ENCODE data around the gene LHX3. TPM values are rescaled to one million over a fixed set of nuclear protein-coding genes. Genes with fewer than 3 reads are reported as not detected.

The LHX3 gene
- total and polyA plus RNA-seq, 4 donors: not detected

DNA sequence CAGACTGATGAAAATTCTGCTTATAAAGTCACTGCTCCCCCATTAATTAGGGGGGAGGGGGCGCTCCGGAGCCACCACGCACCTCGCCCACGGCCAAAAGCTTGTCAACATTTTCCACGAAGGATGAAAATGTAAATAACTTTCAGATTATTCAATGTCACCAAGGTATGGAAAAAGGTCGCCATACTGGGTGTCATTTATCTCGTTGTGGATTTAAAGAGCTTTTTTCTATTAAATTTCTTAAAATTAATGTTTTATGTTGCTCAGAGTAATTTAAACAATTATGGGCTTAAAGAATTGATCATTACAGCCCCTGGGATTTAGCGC is 13.0 kb downstream of the LHX3 start:
- Histone ChIP-seq H3K4me3 (no peak overlapping the region), H3K9ac (ENCODE audit: insufficient read depth in 1 of 2, low read length in 2 of 2) (no peak overlapping the region), H3K36me3 (ENCODE audit: control insufficient read depth in 4 of 4, insufficient read depth in 4 of 4, low read length in 4 of 4) (no peaks in the 10 kb centered on the region), H3K27ac (ENCODE audit: low read depth in 1 of 2, low read length in 1 of 2) (no peak overlapping the region), H3K9me3 (ENCODE audit: control insufficient read depth in 4 of 4, insufficient read depth in 3 of 4, low read length in 3 of 4) (peaks cover 0 to 8% (median 0%) of the 10 kb centered on the region in 4 donors), H3K4me1 (ENCODE audit: control insufficient read depth in 5 of 5, insufficient read depth in 5 of 5, low read length in 5 of 5) (peaks cover 0 to 8% (median 0%) of the 10 kb centered on the region in 5 donors), H3K27me3 (ENCODE audit: control insufficient read depth in 3 of 3, insufficient read depth in 3 of 3, low read length in 2 of 3) (peaks cover 35 to 70% (median 47%) of the 10 kb centered on the region in 3 donors)
- 12 to 20% methylated on average over 9 of the region's 9 CpGs for WGBS, 2 donors
- no peak for DNase-seq
- TF ChIP-seq, protein P1, sequence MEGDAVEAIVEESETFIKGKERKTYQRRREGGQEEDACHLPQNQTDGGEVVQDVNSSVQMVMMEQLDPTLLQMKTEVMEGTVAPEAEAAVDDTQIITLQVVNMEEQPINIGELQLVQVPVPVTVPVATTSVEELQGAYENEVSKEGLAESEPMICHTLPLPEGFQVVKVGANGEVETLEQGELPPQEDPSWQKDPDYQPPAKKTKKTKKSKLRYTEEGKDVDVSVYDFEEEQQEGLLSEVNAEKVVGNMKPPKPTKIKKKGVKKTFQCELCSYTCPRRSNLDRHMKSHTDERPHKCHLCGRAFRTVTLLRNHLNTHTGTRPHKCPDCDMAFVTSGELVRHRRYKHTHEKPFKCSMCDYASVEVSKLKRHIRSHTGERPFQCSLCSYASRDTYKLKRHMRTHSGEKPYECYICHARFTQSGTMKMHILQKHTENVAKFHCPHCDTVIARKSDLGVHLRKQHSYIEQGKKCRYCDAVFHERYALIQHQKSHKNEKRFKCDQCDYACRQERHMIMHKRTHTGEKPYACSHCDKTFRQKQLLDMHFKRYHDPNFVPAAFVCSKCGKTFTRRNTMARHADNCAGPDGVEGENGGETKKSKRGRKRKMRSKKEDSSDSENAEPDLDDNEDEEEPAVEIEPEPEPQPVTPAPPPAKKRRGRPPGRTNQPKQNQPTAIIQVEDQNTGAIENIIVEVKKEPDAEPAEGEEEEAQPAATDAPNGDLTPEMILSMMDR (IDR thresholded peaks at IDR 0.05; ENCODE audit: control extremely low read depth, extremely low read depth): no peak
- no peak for ATAC-seq (ENCODE audit: insufficient read depth, low FRiP score)

DNA sequence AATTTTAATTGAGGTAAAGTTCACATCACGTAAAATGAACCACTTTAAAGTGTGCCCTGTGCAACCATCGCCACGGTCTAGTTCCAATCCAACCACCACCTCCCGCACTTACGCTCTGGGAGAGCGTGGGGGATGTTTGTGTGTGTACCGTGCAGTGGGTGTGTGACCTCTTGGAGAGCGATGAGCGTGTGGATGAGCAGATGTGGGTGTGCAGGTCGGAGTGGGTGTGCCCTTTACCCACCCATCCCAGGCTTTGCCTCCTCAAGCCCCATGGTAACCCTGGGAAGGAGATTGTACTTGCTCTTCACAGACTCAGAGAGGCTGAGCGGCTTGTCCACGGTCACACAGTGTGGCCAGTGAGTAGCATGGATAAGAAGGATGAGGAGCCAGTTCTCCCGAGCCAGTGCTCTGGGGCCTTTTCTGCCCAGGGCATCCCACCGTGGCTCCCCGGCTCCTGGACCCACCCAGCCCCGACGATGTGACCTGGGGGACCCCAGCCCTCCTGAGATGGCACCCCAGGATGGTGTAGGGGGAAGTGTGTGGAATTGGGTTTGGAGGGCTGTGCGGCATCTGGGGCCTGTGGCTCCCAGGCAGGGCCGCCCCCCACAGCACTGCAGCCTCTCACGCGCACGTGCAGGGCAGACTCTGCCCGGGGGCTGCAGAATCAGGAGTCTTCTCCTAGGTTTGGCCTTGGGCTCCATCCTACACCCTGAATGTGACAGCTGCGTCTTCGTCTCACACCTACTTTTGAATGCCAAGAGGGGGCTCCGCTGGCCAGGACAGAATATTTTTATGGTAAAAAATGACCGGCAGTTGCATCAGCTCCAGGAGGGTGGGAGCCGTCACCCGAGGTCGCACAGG is 13.6 kb downstream of the LHX3 start:
- Histone ChIP-seq H3K4me3 (no peak overlapping the region), H3K36me3 (ENCODE audit: control insufficient read depth in 4 of 4, insufficient read depth in 4 of 4, low read length in 4 of 4) (no peaks in the 10 kb centered on the region), H3K27me3 (ENCODE audit: control insufficient read depth in 3 of 3, insufficient read depth in 3 of 3, low read length in 2 of 3) (peaks cover 35 to 64% (median 44%) of the 10 kb centered on the region in 3 donors), H3K9ac (ENCODE audit: insufficient read depth in 1 of 2, low read length in 2 of 2) (no peak overlapping the region), H3K9me3 (ENCODE audit: control insufficient read depth in 4 of 4, insufficient read depth in 3 of 4, low read length in 3 of 4) (peaks cover 0 to 8% (median 0%) of the 10 kb centered on the region in 4 donors), H3K27ac (ENCODE audit: low read depth in 1 of 2, low read length in 1 of 2) (no peak overlapping the region), H3K4me1 (ENCODE audit: control insufficient read depth in 5 of 5, insufficient read depth in 5 of 5, low read length in 5 of 5) (peaks cover 0 to 8% (median 0%) of the 10 kb centered on the region in 5 donors)
- DNase-seq (no peak), ATAC-seq (ENCODE audit: insufficient read depth, low FRiP score) (no peak)
- WGBS, 2 donors: 43 to 45% methylated on average over 30 of the region's 30 CpGs
- TF ChIP-seq, protein P1 (IDR thresholded peaks at IDR 0.05; ENCODE audit: control extremely low read depth, extremely low read depth): no peak

DNA sequence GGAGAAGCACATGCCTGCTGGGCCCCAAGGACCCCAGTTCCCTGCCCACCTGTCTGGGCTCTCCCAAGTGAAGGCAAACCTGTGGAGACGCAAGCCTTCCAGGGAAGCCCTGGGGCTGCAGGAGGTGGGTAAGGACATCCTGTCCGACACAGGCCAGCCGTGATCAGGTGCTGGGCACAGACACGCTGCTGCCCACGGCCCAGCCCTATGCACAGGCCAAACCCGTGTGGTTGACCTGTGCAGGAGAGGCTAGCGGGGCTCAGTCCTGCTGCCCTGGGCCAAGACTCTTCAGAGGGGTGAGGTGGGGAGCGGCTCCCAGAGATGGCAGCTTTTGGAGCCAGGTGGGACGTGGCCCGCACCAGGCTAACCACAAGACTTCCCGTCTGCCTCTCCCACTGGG is 14.3 kb downstream of the LHX3 start:
- H3K27me3 ChIP-seq (ENCODE audit: control insufficient read depth in 3 of 3, insufficient read depth in 3 of 3, low read length in 2 of 3): peaks cover 35 to 57% (median 38%) of the 10 kb centered on the region in 3 donors
- DNase-seq (no peak), ATAC-seq (ENCODE audit: insufficient read depth, low FRiP score) (no peak)
- peaks cover 0 to 8% (median 0%) of the 10 kb centered on the region in 5 donors for H3K4me1 ChIP-seq (ENCODE audit: control insufficient read depth in 5 of 5, insufficient read depth in 5 of 5, low read length in 5 of 5)
- H3K9ac ChIP-seq (ENCODE audit: insufficient read depth in 1 of 2, low read length in 2 of 2): no peak overlapping the region
- no peak overlapping the region for H3K4me3 ChIP-seq
- no peaks in the 10 kb centered on the region for H3K36me3 ChIP-seq (ENCODE audit: control insufficient read depth in 4 of 4, insufficient read depth in 4 of 4, low read length in 4 of 4)
- H3K9me3 ChIP-seq (ENCODE audit: control insufficient read depth in 4 of 4, insufficient read depth in 3 of 4, low read length in 3 of 4): peaks cover 0 to 6% (median 0%) of the 10 kb centered on the region in 4 donors
- WGBS, 2 donors: 58 to 62% methylated on average over 11 of the region's 11 CpGs
- no peak overlapping the region for H3K27ac ChIP-seq (ENCODE audit: low read depth in 1 of 2, low read length in 1 of 2)
- TF ChIP-seq, protein P1 (IDR thresholded peaks at IDR 0.05; ENCODE audit: control extremely low read depth, extremely low read depth): no peak
